Esophagus mucosa (tissue), 1 donor: ENCODE measurements around the gene OR2AK2. TPM values are rescaled to one million over a fixed set of nuclear protein-coding genes. Genes with fewer than 3 reads are reported as not detected.

Source experiments
- total RNA-seq: library from RNA; stranded (reverse); gene quantifications from one replicate; pipeline ENCODE4 v1.2.4, GENCODE V29; 2023
- donor health status: DM: yes; HTN: yes; CAD: no.

Gene OR2AK2
- total RNA-seq, 1 donor from 2014 or later, result not detected

Other genes starting within 250 kb of the OR2AK2 start
- gene OR6F1, start 248.6 kb upstream of the OR2AK2 start, total RNA-seq, result not detected
- not detected for gene OR14K1, start 226.6 kb upstream of the OR2AK2 start, total RNA-seq
- not detected for gene OR14A2, start 217.1 kb upstream of the OR2AK2 start, total RNA-seq
- gene OR1C1, start 204.7 kb upstream of the OR2AK2 start, total RNA-seq, result not detected
- not detected for gene OR14A16, start 141.1 kb upstream of the OR2AK2 start, total RNA-seq
- not detected for gene OR11L1, start 123.3 kb upstream of the OR2AK2 start, total RNA-seq
- 0.20 TPM for gene TRIM58, start 108.0 kb upstream of the OR2AK2 start, total RNA-seq
- gene OR2W3, start 69.6 kb upstream of the OR2AK2 start, total RNA-seq, result not detected
- gene OR2T8, start 45.0 kb upstream of the OR2AK2 start, total RNA-seq, result not detected
- gene OR2AJ1, start 40.3 kb upstream of the OR2AK2 start, total RNA-seq, result not detected
- gene OR2L8, start 16.4 kb upstream of the OR2AK2 start, total RNA-seq, result not detected
- gene OR2L5, start 48.4 kb downstream of the OR2AK2 start, total RNA-seq, result not detected
- gene OR2L2, start 64.8 kb downstream of the OR2AK2 start, total RNA-seq, result not detected
- gene OR2L3, start 81.6 kb downstream of the OR2AK2 start, total RNA-seq, result not detected
- not detected for gene OR2L13, start 130.0 kb downstream of the OR2AK2 start, total RNA-seq
- not detected for gene OR2M5, start 179.9 kb downstream of the OR2AK2 start, total RNA-seq
- not detected for gene OR2M2, start 209.6 kb downstream of the OR2AK2 start, total RNA-seq
- not detected for gene OR2M3, start 232.0 kb downstream of the OR2AK2 start, total RNA-seq